Fibroblast of lung (primary cell): ENCODE data around the gene EYS.

Experiments
- CTCF ChIP-seq, 2 donors: IDR thresholded peaks in 1 of 2; conservative IDR thresholded peaks in 1 of 2; 1 replicate in 1 of 2; 2 replicates in 1 of 2; pipeline ENCODE4 v1.5.1; 2011 to 2012; ENCODE audit warnings: low read length in 2 of 2, control low read depth in 1 of 2, inconsistent platforms in 1 of 2, low read depth in 1 of 2, mild to moderate bottlenecking in 1 of 2
- EZH2 ChIP-seq: IDR thresholded peaks from 2 replicates; pipeline ENCODE4 v1.5.1; 2012; ENCODE audit warnings: low read length, control low read depth, mild to moderate bottlenecking; ENCODE audit errors: missing control alignments

GRCh38 chr6:65202738-65203137 lies 504.3 kb downstream of the EYS start:
- TF ChIP-seq CTCF (conservative IDR thresholded peaks at IDR 0.05 in 1 of 2, IDR thresholded peaks at IDR 0.05 in 1 of 2; ENCODE audit: low read depth in 1 of 2, low read length in 2 of 2) (no peak), EZH2 (no peak)
